Calu3 (cell line): ENCODE data around the gene RAD51B. TPM values are rescaled to one million over a fixed set of nuclear protein-coding genes. Genes with fewer than 3 reads are reported as not detected.

Experiments
- BruUV-seq: library from RNA; stranded (reverse); fragments of 400-500 nt; replicated peaks from 2 replicates; lab custom pipeline; 2021; lab: Mats Ljungman, UMichigan
- CTCF ChIA-PET: fragments of 300-600 bp; sonication (Branson Sonifier 250); formaldehyde crosslinking; loops from one replicate; lab custom pipeline; 2022; ENCODE audit warnings: antibody characterized with exemption; lab: Charles Lee
- DNase-seq: peaks from one replicate; pipeline ENCODE4 v3.0.0; 2022
- H3K27ac Mint-ChIP-seq: one replicate; pipeline ENCODE4 v1.8.0; 2022; ENCODE audit warnings: mixed read lengths; ENCODE audit not compliant: unreplicated experiment
- H3K27me3 Mint-ChIP-seq: one replicate; pipeline ENCODE4 v1.8.0; 2022; ENCODE audit warnings: mixed read lengths; ENCODE audit not compliant: unreplicated experiment
- H3K36me3 Mint-ChIP-seq: one replicate; pipeline ENCODE4 v1.8.0; 2022; ENCODE audit warnings: mild to moderate bottlenecking, moderate library complexity, mixed read lengths; ENCODE audit not compliant: insufficient read depth, unreplicated experiment
- H3K4me1 Mint-ChIP-seq: one replicate; pipeline ENCODE4 v1.8.0; 2022; ENCODE audit warnings: mild to moderate bottlenecking, low read depth, mixed read lengths; ENCODE audit not compliant: unreplicated experiment
- H3K4me3 Mint-ChIP-seq: one replicate; pipeline ENCODE4 v1.8.0; 2022; ENCODE audit warnings: mild to moderate bottlenecking, low read depth, moderate library complexity, mixed read lengths; ENCODE audit not compliant: unreplicated experiment
- H3K9me3 Mint-ChIP-seq: one replicate; pipeline ENCODE4 v1.8.0; 2022; ENCODE audit warnings: low read depth, mixed read lengths; ENCODE audit not compliant: unreplicated experiment
- intact Hi-C: fragments of 100-400 bp; cut with micrococcal nuclease; formaldehyde crosslinking; loops from one replicate; pipeline ENCODE4 v1.10.0; 2022; ENCODE audit not compliant: unreplicated experiment
- total RNA-seq: library from RNA; stranded (reverse); gene quantifications from 2 replicates; pipeline ENCODE4 v1.2.3, GENCODE V29; 2022
- TF ChIP-seq, protein P1 (sequence below): fragments of 200-600 bp; IDR thresholded peaks from one replicate; pipeline ENCODE4 v1.8.0; 2022; ENCODE audit warnings: antibody characterized with exemption; ENCODE audit not compliant: unreplicated experiment

Gene RAD51B
- total RNA-seq, 1 experiment from 2014 or later, result 24.7 TPM

DNA sequence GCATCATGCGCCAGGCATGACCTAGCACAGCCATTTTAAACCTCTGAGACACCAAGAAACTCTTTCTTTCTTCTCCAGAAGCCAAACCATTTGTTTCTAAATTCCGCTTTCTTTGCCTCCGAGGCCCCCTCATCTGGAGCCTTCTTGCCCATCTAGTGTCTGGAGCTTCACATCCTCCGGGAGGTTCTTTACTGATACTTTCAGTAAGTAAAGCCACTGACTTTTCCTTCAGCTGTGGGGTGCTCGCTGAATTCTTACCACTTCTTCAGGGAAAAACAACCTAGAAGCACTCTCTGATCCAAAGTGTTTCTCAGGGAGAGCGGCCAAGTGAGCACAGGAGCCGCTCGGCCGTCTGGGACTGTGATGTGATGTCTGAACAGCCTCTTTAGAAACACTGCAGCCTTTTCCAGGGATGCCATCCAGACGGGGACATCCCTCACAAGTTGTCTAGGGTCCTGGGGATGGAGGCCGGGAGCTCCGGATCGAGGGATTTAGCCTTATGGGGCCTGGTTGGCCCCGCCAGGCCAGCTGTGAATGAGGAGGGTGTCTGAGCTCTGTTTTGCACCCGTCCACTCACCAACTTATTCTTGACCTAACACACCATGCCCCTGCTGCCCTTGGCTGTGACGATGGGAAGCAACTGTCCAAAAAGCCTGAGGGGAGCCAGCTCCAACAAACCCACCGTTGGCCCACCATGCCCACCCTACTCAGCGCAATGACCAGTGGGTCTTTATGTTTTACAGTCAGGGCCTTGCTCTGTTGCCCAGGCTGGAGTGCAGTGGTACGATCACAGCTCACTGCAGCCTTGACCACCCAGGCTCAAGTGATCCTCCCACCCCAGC lies 812.7 kb downstream of the RAD51B start:
- Mint-ChIP-seq H3K27ac (no peak overlapping the region), H3K4me1 (peaks cover 9% of the 10 kb centered on the region), H3K36me3 (peaks cover 12% of the 10 kb centered on the region), H3K27me3 (no peaks in the 10 kb centered on the region), H3K9me3 (no peaks in the 10 kb centered on the region), H3K4me3 (no peak overlapping the region)
- CTCF ChIA-PET, result interaction anchor here (0.7 kb wide), 1 partner anchor 41 kb away, joined by 3 read pairs; no protein-coding TSS in a partner anchor
- TF ChIP-seq, protein P1, sequence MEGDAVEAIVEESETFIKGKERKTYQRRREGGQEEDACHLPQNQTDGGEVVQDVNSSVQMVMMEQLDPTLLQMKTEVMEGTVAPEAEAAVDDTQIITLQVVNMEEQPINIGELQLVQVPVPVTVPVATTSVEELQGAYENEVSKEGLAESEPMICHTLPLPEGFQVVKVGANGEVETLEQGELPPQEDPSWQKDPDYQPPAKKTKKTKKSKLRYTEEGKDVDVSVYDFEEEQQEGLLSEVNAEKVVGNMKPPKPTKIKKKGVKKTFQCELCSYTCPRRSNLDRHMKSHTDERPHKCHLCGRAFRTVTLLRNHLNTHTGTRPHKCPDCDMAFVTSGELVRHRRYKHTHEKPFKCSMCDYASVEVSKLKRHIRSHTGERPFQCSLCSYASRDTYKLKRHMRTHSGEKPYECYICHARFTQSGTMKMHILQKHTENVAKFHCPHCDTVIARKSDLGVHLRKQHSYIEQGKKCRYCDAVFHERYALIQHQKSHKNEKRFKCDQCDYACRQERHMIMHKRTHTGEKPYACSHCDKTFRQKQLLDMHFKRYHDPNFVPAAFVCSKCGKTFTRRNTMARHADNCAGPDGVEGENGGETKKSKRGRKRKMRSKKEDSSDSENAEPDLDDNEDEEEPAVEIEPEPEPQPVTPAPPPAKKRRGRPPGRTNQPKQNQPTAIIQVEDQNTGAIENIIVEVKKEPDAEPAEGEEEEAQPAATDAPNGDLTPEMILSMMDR, result no peak
- intact Hi-C loops, result no loop called here
- BruUV-seq, result no TSS peak
- no peak for DNase-seq

DNA sequence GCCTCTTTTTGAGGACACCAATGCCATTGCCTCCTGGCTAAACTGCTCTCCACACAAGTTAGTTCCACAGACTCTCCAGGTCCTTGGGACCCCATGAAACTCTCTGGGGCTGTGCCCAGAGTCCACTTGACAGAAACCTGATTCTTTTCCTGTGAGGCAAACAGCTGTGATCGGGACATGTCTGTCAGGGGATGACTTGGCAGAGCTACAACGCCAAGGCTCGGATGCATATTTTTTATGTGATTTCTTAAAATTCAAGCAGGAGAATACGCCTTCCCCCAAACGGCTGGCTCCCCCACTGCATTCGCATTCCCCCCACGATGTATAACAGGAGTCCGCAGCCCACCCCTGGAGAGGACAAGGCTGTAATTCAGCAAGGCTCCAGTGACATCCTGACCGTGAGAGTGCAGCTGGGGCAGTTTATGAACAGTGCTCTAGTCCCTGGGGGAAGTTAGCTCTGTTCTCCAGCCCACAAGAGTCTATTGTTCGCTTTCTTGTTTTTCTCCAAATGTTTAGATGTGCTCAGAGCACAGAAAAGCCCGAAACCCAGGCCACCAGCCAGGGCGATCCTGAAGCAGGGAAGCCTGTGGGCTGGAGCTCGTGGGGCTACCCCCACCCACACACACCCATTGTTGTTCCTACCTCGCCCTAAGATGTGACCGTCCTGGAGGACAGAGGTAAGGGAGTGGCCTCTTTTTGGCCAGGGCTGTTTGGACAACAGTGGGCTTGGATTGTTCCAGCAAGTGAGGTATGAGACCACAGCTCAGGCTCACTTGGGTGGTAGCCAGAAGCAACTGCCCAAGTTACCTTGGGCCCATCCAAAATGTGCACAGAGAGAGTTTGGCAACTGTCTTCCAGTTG lies 813.8 kb downstream of the RAD51B start:
- BruUV-seq, result no TSS peak
- Mint-ChIP-seq H3K27ac (no peak overlapping the region), H3K36me3 (peaks cover 9% of the 10 kb centered on the region), H3K27me3 (no peaks in the 10 kb centered on the region), H3K4me3 (no peak overlapping the region), H3K4me1 (peaks cover 9% of the 10 kb centered on the region), H3K9me3 (no peaks in the 10 kb centered on the region)
- TF ChIP-seq, protein P1, result no peak
- no peak for DNase-seq
- CTCF ChIA-PET, result interaction anchor here (0.6 kb wide), 1 partner anchor 332 kb away, joined by 3 read pairs; no protein-coding TSS in a partner anchor
- intact Hi-C loops, result no loop called here

DNA sequence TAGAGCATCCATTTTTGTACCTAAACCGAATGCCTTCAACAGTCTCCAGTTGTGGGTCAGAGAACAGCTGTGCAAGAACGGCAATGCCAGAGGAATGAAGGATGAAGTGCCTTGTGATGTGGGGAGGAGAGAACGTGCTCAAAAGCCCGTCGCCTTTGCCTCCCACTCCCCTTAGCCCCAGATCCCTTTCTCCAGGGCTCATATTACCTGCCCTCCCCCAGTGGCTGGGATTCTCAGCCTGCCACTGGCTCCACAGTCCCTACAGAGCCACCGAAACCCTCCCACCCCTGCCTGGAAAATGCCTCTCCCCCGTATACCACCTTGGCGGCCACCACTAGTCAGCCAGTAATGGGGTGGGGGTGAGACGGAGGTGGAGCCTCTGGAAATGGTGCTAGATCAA lies 814.8 kb downstream of the RAD51B start:
- intact Hi-C loops, result no loop called here

More for the DNA sequence above, 814.8 kb downstream of the RAD51B start:
- TF ChIP-seq, protein P1, result no peak
- CTCF ChIA-PET, result no interaction called here
- Mint-ChIP-seq H3K27ac (no peak overlapping the region), H3K9me3 (no peaks in the 10 kb centered on the region), H3K4me1 (peaks cover under 1% of the 10 kb centered on the region), H3K4me3 (no peak overlapping the region), H3K27me3 (no peaks in the 10 kb centered on the region), H3K36me3 (no peaks in the 10 kb centered on the region)
- BruUV-seq, result no TSS peak
- DNase-seq, result no peak
